HepG2 (cell line): ENCODE measurements around the gene TMEM214. TPM values are rescaled to one million over a fixed set of nuclear protein-coding genes. Genes with fewer than 3 reads are reported as not detected.

Source experiments
- ATAC-seq: fragments of 200-7000 bp; cut with Tn5 transposase; 3 replicates; pipeline ENCODE4 v1.9.1; 2020; ENCODE audit warnings: mild to moderate bottlenecking, moderate library complexity
- BruUV-seq: library from RNA; stranded (reverse); fragments of 400-500 nt; replicated peaks from 2 replicates; lab custom pipeline; 2021; lab: Mats Ljungman, UMichigan
- CTCF ChIA-PET: fragments of 300-600 bp; formaldehyde crosslinking; extraction: SDS; loops from one replicate; lab custom pipeline; 2021; ENCODE audit warnings: low total read pairs, inconsistent platforms, low intra/inter-chr PET ratio; lab: Yijun Ruan, JAX
- POLR2A ChIA-PET: fragments of 350-600 bp; sonication (Branson Sonifier 250); formaldehyde crosslinking; loops from one replicate; lab custom pipeline; 2020; ENCODE audit warnings: antibody characterized with exemption, inconsistent platforms; lab: Yijun Ruan, JAX
- DNase-seq: peaks from one replicate; pipeline ENCODE4 v3.0.0-alpha.2; 2015; ENCODE audit warnings: low spot score
- FAIRE-seq: peaks from 3 replicates; lab custom pipeline; 2011; peaks lifted over from hg19 to GRCh38; lab: Jason Lieb, UNC
- H2AFZ ChIP-seq: one replicate; pipeline ENCODE4 v1.6.1; 2011; ENCODE audit warnings: low read length, inconsistent platforms
- H3K27ac ChIP-seq: fragments of 300-600 bp; 3 replicates; pipeline ENCODE4 v1.8.0; 2011; ENCODE audit warnings: mixed run types, mild to moderate bottlenecking, mixed read lengths, low read length, inconsistent platforms; ENCODE audit not compliant: insufficient read depth; ENCODE audit errors: extremely low read length
- H3K27me3 ChIP-seq, 2 experiments: fragments of 200-600 bp in 1 of 2; 2 replicates in 1 of 2; 3 replicates in 1 of 2; pipeline versions ENCODE4 v1.6.0 to v1.8.0; 2011; ENCODE audit warnings: low read length in 2 of 2, mild to moderate bottlenecking in 2 of 2, moderate library complexity in 2 of 2, inconsistent platforms in 1 of 2; ENCODE audit not compliant: insufficient read depth in 2 of 2, control insufficient read depth in 1 of 2
- H3K36me3 ChIP-seq, 2 experiments: fragments of 200-600 bp in 1 of 2; replicated peaks in 1 of 2; 2 replicates in 1 of 2; 3 replicates in 1 of 2; pipeline versions ENCODE4 v1.5.1 to v1.8.0; 2011; ENCODE audit warnings: low read length in 2 of 2, inconsistent platforms in 1 of 2; ENCODE audit not compliant: insufficient read depth in 2 of 2, control insufficient read depth in 1 of 2
- H3K4me1 ChIP-seq: 2 replicates; pipeline ENCODE4 v1.5.1; 2012; ENCODE audit warnings: low read length, inconsistent platforms; ENCODE audit not compliant: insufficient read depth
- H3K4me2 ChIP-seq: 2 replicates; pipeline ENCODE4 v1.6.0; 2011; ENCODE audit warnings: low read depth, low read length, inconsistent platforms
- H3K4me3 ChIP-seq, 3 experiments: fragments of 200-600 bp in 1 of 3; sonication (generic), shearing (Covaris generic) in 1 of 3; replicated peaks in 1 of 3; 2 replicates each; pipeline ENCODE4 v1.5.1; 2011 to 2016; ENCODE audit warnings: low read length in 3 of 3, inconsistent platforms in 2 of 3, low read depth in 2 of 3, mild to moderate bottlenecking in 2 of 3, control low read depth in 1 of 3, mixed read lengths in 1 of 3; ENCODE audit not compliant: insufficient read depth in 1 of 3
- H3K79me2 ChIP-seq: one replicate; pipeline ENCODE4 v1.6.1; 2011; ENCODE audit warnings: low read length, inconsistent platforms; ENCODE audit not compliant: insufficient read depth
- H3K9ac ChIP-seq: 2 replicates; pipeline ENCODE4 v1.6.0; 2011; ENCODE audit warnings: mild to moderate bottlenecking, low read depth, low read length, inconsistent platforms; ENCODE audit not compliant: insufficient read depth
- H3K9me3 ChIP-seq: 2 replicates; pipeline ENCODE4 v1.5.1; 2012; ENCODE audit warnings: mild to moderate bottlenecking, low read length
- H4K20me1 ChIP-seq: 2 replicates; pipeline ENCODE4 v1.6.0; 2011; ENCODE audit warnings: inconsistent platforms, mild to moderate bottlenecking, low read length, moderate library complexity; ENCODE audit not compliant: insufficient read depth
- AKAP8 ChIP-seq: sonication (generic); formaldehyde crosslinking; IDR thresholded peaks from 2 replicates; pipeline ENCODE4 v1.5.1; 2020; ENCODE audit warnings: mild to moderate bottlenecking, missing genetic modification reagents
- DRAP1 ChIP-seq: IDR thresholded peaks from 2 replicates; pipeline ENCODE4 v1.6.1; 2016; ENCODE audit warnings: missing genetic modification reagents, missing compliant biosample characterization
- LCORL ChIP-seq, 2 experiments: fragments of 450-650 bp in 1 of 2; sonication (generic) in 1 of 2; formaldehyde crosslinking in 1 of 2; IDR thresholded peaks; 2 replicates each; pipeline versions ENCODE4 v1.5.0 to v1.6.1; 2017 to 2020; ENCODE audit warnings: antibody characterized with exemption in 1 of 2, missing genetic modification reagents in 1 of 2
- NFIB ChIP-seq: sonication (generic); formaldehyde crosslinking; IDR thresholded peaks from 2 replicates; pipeline ENCODE4 v1.9.0; 2021; ENCODE audit warnings: missing genetic modification reagents, mild to moderate bottlenecking, borderline replicate concordance
- POLR2A ChIP-seq, 2 experiments: IDR thresholded peaks; 2 replicates each; pipeline ENCODE4 v1.6.1; 2011; ENCODE audit warnings: low read depth in 2 of 2, low read length in 2 of 2, mild to moderate bottlenecking in 1 of 2, moderate library complexity in 1 of 2; ENCODE audit not compliant: insufficient read depth in 1 of 2
- POLR2AphosphoS2 ChIP-seq: IDR thresholded peaks from 2 replicates; pipeline ENCODE4 v1.6.1; 2011; ENCODE audit warnings: low read depth, low read length, improper control_type of control experiment
- POLR2AphosphoS5 ChIP-seq: IDR thresholded peaks from 2 replicates; pipeline ENCODE4 v1.6.1; 2012; ENCODE audit warnings: low read depth, low read length
- POLR2G ChIP-seq: fragments of 200-400 bp; formaldehyde crosslinking; IDR thresholded peaks from 2 replicates; pipeline ENCODE4 v1.6.1; 2018; ENCODE audit warnings: mild to moderate bottlenecking, low read depth, low read length, moderate library complexity
- RBFOX2 ChIP-seq: fragments of 200-400 bp; formaldehyde crosslinking; IDR thresholded peaks from 2 replicates; pipeline ENCODE4 v1.6.1; 2017; ENCODE audit warnings: low read depth, mild to moderate bottlenecking, low read length
- RBM22 ChIP-seq: fragments of 200-400 bp; formaldehyde crosslinking; optimal IDR thresholded peaks from 2 replicates; pipeline ENCODE3; 2017; ENCODE audit warnings: mild to moderate bottlenecking, low read length, moderate library complexity
- ZBTB3 ChIP-seq: sonication (generic); formaldehyde crosslinking; IDR thresholded peaks from 2 replicates; pipeline ENCODE4 v1.4.0; 2020; ENCODE audit warnings: low read depth, mild to moderate bottlenecking, moderate library complexity, missing genetic modification reagents, borderline replicate concordance
- ZNF441 ChIP-seq: sonication (generic); formaldehyde crosslinking; IDR thresholded peaks from 2 replicates; pipeline ENCODE4 v1.7.0; 2021; ENCODE audit warnings: missing genetic modification reagents, borderline replicate concordance
- WGBS: methylation state at CpG from one replicate; pipeline ENCODE4 v1.1.6; 2017; ENCODE audit warnings: low lambda C conversion rate; 5-methylcytosine and 5-hydroxymethylcytosine counted together
- in situ Hi-C: cut with HindIII; loops from 2 replicates; pipeline ENCODE4 v1.10.0; 2017; ENCODE audit warnings: low pct_unique_long_range_greater_than_20kb; ENCODE audit not compliant: extremely low pct_ligation_motif_present
- intact Hi-C: fragments of 100-400 bp; cut with micrococcal nuclease; formaldehyde crosslinking; loops from one replicate; pipeline ENCODE4 v1.10.0; 2022; ENCODE audit not compliant: unreplicated experiment
- polyA plus RNA-seq, 8 experiments: library from polyadenylated mRNA; depleted of rRNA in 3 of 8; stranded (reverse) in 7 of 8; unstranded in 1 of 8; fragments of >200 nt; fragmentation: Illumina TruSeq in 4 of 8; extraction: Trizol in 4 of 8; gene quantifications; 2 replicates each; pipeline versions ENCODE4 v1.2.1 to v1.2.3, GENCODE V29; 2011 to 2016; ENCODE audit warnings: low read depth in 4 of 8, missing spikeins in 1 of 8, mixed read lengths in 1 of 8; ENCODE audit not compliant: insufficient read depth in 1 of 8
- total RNA-seq, 5 experiments: library from RNA; depleted of rRNA; stranded (reverse); fragments of >200 nt; fragmentation: Illumina TruSeq; extraction: Trizol; gene quantifications; 2 replicates each; pipeline ENCODE4 v1.2.3, GENCODE V29; 2016; ENCODE audit warnings: low read depth in 1 of 5
- TF ChIP-seq, protein P1 (sequence below), 2 experiments: sonication (generic) in 1 of 2; formaldehyde crosslinking in 1 of 2; IDR thresholded peaks; 2 replicates each; pipeline versions ENCODE4 v1.6.1 to v1.9.0; 2014 to 2022; ENCODE audit warnings: antibody characterized with exemption in 1 of 2, borderline replicate concordance in 1 of 2, inconsistent platforms in 1 of 2, low read depth in 1 of 2, missing genetic modification reagents in 1 of 2
- TF ChIP-seq, protein P2 (sequence below): fragments of 450-650 bp; IDR thresholded peaks from 2 replicates; pipeline ENCODE4 v1.6.1; 2017

Gene TMEM214
- total and polyA plus RNA-seq, 2 of the 13 experiments (the other 11 are each of a cell fraction or from before 2014, with no cell fraction given) = 58.3 to 132 TPM

DNA sequence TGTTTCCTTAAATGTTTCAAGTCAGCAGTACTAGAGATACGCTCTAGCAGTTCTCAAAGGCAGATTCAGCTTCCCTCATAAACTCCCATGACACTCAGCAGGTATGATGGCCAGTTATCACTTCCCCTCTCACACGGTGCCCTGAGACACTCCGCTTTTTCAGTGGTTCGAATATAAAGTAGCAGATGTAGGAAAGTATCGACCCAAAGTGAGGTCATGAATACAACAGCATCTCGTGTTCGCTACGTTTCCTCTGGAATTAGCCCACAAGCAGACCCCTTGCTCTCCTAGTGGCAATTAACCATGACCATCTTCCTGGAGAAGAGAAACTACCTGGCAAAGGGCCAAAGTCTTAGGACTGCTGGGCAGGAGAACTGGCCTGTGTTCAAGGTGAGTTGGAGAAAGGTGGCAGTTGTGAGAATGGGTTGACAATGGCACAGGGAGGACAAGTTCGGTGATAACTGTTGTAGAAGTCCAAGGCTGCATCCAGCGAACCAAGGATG is 9.4 kb downstream of the TMEM214 start:
- H3K4me2 ChIP-seq = no peak overlapping the region
- no peak overlapping the region for H3K4me3 ChIP-seq
- ChIA-PET POLR2A (interaction anchor here (0.7 to 4.2 kb wide), 3 partner anchors 8 to 17 kb away, joined by 3 to 28 read pairs (median 4); partner anchors contain the start of gene AGBL5), CTCF (no interaction called here)
- BruUV-seq = no TSS peak
- FAIRE-seq (no peak), DNase-seq (no peak), ATAC-seq (no peak)
- H3K9ac ChIP-seq = no peak overlapping the region
- peak; percentile 67 for TF ChIP-seq POLR2AphosphoS5
- TF ChIP-seq DRAP1 (CRISPR knock-in tag) = no peak
- 0 out of 2 replicates have a peak, but pooled peaks have one; percentile 37 for TF ChIP-seq AKAP8 (CRISPR knock-in tag)
- TF ChIP-seq POLR2AphosphoS2 = peak; percentile 20
- TF ChIP-seq NFIB = 0 out of 2 replicates have a peak, but pooled peaks have one; percentile 24
- TF ChIP-seq RBM22 = peak; percentile 87
- no peak for TF ChIP-seq ZBTB3 (CRISPR knock-in tag)
- TF ChIP-seq RBFOX2 = peak; percentile 36; the same call in 1 of the 2 replicates
- TF ChIP-seq, protein P1, sequence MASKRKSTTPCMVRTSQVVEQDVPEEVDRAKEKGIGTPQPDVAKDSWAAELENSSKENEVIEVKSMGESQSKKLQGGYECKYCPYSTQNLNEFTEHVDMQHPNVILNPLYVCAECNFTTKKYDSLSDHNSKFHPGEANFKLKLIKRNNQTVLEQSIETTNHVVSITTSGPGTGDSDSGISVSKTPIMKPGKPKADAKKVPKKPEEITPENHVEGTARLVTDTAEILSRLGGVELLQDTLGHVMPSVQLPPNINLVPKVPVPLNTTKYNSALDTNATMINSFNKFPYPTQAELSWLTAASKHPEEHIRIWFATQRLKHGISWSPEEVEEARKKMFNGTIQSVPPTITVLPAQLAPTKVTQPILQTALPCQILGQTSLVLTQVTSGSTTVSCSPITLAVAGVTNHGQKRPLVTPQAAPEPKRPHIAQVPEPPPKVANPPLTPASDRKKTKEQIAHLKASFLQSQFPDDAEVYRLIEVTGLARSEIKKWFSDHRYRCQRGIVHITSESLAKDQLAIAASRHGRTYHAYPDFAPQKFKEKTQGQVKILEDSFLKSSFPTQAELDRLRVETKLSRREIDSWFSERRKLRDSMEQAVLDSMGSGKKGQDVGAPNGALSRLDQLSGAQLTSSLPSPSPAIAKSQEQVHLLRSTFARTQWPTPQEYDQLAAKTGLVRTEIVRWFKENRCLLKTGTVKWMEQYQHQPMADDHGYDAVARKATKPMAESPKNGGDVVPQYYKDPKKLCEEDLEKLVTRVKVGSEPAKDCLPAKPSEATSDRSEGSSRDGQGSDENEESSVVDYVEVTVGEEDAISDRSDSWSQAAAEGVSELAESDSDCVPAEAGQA (IDR thresholded peaks at IDR 0.05; ENCODE audit: low read depth) = no peak
- TF ChIP-seq, protein P1 (CRISPR knock-in tag; IDR thresholded peaks at IDR 0.05; ENCODE audit: borderline replicate concordance) = no peak
- TF ChIP-seq, protein P2, sequence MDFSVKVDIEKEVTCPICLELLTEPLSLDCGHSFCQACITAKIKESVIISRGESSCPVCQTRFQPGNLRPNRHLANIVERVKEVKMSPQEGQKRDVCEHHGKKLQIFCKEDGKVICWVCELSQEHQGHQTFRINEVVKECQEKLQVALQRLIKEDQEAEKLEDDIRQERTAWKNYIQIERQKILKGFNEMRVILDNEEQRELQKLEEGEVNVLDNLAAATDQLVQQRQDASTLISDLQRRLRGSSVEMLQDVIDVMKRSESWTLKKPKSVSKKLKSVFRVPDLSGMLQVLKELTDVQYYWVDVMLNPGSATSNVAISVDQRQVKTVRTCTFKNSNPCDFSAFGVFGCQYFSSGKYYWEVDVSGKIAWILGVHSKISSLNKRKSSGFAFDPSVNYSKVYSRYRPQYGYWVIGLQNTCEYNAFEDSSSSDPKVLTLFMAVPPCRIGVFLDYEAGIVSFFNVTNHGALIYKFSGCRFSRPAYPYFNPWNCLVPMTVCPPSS = no peak
- TF ChIP-seq ZNF441 (CRISPR knock-in tag) = no peak
- peak; percentile 63; the same call in 1 of the 2 replicates for TF ChIP-seq LCORL (IDR thresholded peaks at IDR 0.05)
- TF ChIP-seq LCORL (CRISPR knock-in tag; IDR thresholded peaks at IDR 0.05) = no peak
- 0 out of 4 replicates have a peak, but pooled peaks of 1 of the 2 experiments have one; percentile 15 for TF ChIP-seq POLR2A (IDR thresholded peaks at IDR 0.05; ENCODE audit: insufficient read depth in 1 of 2, low read depth in 2 of 2, low read length in 2 of 2)
- TF ChIP-seq POLR2G = peak; percentile 59; the same call in 1 of the 2 replicates
- H4K20me1 ChIP-seq = no peaks in the 10 kb centered on the region; the same call in 1 of the 2 replicates
- H3K27ac ChIP-seq = no peak overlapping the region
- intact Hi-C loops = no loop called here
- H3K9me3 ChIP-seq = no peaks in the 10 kb centered on the region
- H3K79me2 ChIP-seq = no peaks in the 10 kb centered on the region
- no peaks in the 10 kb centered on the region for H3K4me1 ChIP-seq
- in situ Hi-C loops = no loop called here
- H3K36me3 ChIP-seq = peaks cover 44 to 54% of the 10 kb centered on the region in 2 experiments
- no peak overlapping the region for H2AFZ ChIP-seq
- 96% methylated on average over 10 of the region's 10 CpGs for WGBS
- no peaks in the 10 kb centered on the region for H3K27me3 ChIP-seq
